ENCODE measurements around the gene DACT3.
"Not testable (repeated sequence)": the region's sequence is repeated elsewhere in the genome, so short reads cannot be mapped to it uniquely, and the experiment has no call there.

Gene DACT3

GRCh38 chr19:46634656-46635218, 26.2 kb downstream of the DACT3 start:
- DNase-seq (ENCODE audit: low read depth, low spot score), result no peak

DNA sequence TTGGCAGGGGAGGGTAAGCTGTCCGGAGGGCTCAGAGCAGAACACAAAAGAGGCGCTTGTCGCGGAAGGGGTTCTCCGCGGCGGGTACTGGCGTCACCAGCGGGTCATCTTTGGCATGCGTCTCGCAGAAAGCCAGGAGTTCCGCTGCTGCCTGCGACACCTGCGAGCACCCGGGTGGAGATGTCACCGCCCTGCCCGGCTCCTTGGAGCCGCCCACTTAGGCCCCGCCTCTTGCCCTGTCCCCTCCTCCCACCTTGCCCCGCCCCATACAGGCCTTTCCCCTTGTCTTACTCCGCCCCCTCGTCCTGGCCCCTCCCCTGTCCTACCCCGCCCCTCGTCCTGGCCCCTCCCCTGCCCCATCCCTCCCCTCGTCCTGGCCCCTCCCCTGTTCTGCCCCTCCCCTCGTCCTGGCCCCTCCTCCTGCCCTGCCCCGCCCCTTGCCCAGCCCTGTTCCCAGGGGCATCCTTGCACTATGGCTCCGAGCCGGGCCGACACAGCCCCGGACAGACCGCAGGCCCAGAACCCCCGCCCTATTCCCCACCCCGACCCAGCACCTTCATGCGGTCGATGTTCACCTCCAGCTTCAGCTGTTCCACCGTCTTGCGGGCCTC, 26.8 kb downstream of the DACT3 start:
- peak; percentile 86 for DNase-seq (ENCODE audit: low read depth, low spot score)

GRCh38 chr19:46633130-46633529, 27.9 kb downstream of the DACT3 start:
- no peak for DNase-seq (ENCODE audit: low read depth, low spot score)

- no peak for DNase-seq (ENCODE audit: low read depth, low spot score)
These were observed 29.5 kb downstream of the DACT3 start for GRCh38 chr19:46631481-46631880.

DNA sequence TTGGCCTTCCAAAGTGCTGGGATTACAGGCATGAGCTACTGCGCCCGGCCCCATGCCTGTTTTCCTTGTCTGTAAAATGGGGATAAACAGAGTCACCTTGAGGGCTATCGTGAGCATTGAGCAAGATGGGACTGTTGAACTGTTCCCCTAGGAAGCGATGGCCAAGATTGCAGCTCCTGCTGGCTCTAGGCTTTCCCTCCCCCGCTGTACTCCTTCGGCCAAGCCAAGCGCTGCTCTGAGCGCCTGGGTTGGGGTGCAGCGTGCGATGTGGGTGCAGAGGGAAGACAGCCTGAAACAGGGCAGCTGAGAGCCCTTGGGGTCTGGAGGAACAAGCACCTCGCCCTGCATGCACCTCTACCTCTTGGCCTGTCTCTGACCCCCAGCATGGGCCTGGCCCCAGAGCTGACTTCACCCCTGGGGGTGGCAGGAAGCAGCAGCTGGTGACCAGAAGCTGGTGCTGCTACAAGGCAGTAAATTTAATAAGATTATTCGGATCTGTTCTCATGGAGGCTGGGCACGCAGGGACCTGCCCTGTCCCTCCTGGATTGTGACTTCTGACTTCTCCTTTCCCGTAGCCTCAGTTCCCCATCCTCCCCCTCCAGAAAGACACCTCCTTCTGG, 30.3 kb downstream of the DACT3 start:
- DNase-seq (ENCODE audit: low read depth, low spot score), result no peak

DNA sequence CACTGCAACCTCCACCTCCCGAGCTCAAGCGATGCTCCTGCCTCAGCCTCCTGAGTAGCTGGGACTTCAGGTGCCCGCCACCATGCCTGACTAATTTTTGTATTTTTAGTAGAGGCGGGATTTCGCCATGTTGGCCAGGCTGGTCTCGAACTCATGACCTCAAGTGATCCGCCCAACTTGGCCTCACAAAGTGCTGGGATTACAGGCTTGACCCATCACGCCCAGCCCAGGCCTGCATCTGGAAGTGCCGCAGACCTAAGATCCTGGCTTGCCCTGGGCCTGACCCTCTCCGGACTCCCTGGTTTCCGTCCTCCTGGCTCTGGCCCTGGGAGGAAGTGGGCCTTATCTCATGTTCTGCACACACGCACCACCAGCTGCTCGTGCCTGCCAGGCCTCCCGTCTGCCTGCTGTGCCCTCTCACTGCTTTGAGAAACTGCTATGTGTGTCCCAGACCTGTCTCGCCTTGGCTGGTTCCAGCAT, 31.4 kb downstream of the DACT3 start:
- DNase-seq (ENCODE audit: low read depth, low spot score), result no peak

DNA sequence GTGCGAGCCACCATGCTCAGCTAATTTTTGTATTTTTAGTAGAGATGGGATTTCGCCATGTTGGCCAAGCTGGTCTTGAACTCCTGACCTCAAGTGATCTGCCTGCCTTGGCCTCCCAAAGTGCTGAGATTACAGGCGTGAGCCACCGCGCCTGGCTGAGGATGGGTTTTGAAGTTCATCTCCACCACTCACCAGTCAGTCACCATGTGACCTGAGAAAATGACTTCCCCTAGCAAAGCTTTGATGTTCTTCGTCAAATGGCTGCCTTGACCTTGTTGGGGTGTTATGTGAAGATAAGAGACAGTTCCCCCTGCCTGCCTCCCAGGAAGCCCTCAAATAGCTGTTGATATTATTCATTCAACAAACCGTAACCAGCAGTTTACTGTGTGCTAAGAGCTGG, 32.0 kb downstream of the DACT3 start:
- DNase-seq (ENCODE audit: low read depth, low spot score), result not testable (repeated sequence)

- DNase-seq (ENCODE audit: low read depth, low spot score), result no peak
These were observed 34.5 kb downstream of the DACT3 start for GRCh38 chr19:46626446-46626845.

- DNase-seq (ENCODE audit: low read depth, low spot score), result no peak
These were observed 35.3 kb downstream of the DACT3 start for GRCh38 chr19:46625731-46626130.

DNA sequence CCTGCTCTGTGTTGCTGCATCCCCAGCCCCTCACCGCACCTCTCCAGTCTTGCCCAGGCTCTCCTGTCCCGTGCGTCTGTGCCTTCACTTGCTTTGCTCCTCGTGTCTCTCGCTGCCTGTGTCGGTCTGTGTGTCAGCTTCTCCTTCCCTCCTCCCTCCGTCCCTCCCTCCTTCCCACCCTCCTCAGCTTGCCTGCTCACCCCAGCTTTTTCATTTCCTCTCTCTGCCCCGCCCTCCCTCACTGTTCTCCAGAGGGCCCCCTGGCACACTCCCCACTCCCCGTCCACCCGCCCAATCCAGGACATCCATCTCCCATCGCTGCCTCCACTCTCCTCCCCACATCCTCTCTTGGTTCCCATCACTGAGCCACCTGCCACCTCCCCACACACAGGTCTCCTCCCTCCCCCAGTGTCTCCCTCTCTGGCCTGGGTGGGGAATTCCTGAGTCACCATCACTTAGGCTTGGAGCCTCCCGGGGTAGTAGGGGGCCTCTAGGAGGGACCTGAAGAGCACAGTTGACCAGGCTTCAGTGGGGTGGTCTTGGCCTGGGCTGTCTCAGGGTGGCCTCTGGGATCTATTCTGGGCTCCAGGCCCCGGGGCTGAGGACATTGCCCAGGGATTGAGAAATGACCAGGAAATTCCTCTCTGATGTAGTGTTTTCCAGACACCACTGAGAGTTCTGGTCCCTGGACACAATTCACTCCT, 35.9 kb downstream of the DACT3 start, which contains the start of gene PTGIR:
TSS of gene PTGIR (minus strand) at position 132 of the 704 bp plus-strand sequence. CDS start 864 bp downstream, outside the sequence.
- no peak for DNase-seq (ENCODE audit: low read depth, low spot score)

- DNase-seq (ENCODE audit: low read depth, low spot score), result no peak
These were observed 37.0 kb downstream of the DACT3 start for GRCh38 chr19:46623915-46624502.

DNA sequence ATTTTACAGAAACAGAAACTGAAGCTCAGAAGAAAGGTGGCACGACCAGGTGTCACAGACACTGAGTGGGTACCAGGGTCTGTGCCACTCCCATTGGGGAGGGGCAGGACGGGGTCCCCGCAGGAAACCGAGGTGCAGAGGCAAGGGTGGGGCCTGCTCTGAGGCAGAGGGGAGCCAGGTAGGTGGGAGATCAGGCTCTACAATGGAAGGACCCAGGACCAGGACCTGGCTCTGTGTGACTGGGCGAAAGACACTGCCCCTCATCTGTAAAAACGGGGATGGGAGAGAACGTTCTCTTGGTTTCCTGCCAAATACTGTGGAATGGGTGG, 38.9 kb downstream of the DACT3 start:
- no peak for DNase-seq (ENCODE audit: low read depth, low spot score)

- DNase-seq (ENCODE audit: low read depth, low spot score), result no peak
These were observed 39.5 kb downstream of the DACT3 start for GRCh38 chr19:46621191-46622117.

DNA sequence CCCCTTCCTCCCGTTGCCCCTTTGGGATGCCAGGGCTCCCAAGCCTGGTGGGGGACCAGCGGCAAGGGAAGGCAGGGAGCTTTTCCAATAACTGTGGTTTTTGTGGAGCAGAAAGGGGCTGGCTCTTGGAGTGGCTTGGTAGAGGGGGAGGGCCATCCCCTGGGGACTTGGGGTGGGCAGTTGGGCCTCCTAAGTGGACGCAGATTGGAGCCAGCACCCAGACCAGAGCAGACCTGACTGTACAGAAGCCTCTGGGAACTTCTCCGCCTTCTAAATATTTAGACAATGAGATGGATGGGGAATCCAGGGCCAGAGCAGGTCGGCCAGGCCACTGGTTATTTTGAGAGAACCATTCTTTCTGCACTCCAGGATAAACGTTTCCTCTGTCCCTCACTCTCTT, 40.3 kb downstream of the DACT3 start:
- DNase-seq (ENCODE audit: low read depth, low spot score), result no peak

DNA sequence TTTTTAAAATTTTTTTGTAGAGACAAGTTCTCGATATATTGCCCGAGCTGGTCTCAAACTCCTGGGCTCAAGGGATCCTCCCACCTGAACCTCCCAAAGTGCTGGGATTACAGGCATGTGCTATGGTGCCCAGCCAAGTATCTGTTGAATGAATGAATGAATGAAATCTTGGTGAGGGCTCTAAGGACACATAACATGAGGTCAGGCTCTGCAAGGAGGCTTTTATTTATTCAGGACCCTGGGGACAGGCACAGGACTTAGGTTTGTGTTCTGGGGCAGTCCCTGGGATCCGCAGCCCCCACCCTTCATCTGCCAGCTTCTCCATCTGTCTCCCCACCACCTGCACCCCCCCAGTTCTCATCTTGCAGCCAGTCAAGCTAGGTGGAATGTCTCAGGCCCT, 40.7 kb downstream of the DACT3 start:
- DNase-seq (ENCODE audit: low read depth, low spot score), result no peak

- no peak for DNase-seq (ENCODE audit: low read depth, low spot score)
These were observed 42.2 kb downstream of the DACT3 start for GRCh38 chr19:46618670-46619231.

GRCh38 chr19:46617601-46618000, 43.4 kb downstream of the DACT3 start:
- no peak for DNase-seq (ENCODE audit: low read depth, low spot score)

- DNase-seq (ENCODE audit: low read depth, low spot score), result no peak
These were observed 44.2 kb downstream of the DACT3 start for GRCh38 chr19:46616631-46617322.

DNA sequence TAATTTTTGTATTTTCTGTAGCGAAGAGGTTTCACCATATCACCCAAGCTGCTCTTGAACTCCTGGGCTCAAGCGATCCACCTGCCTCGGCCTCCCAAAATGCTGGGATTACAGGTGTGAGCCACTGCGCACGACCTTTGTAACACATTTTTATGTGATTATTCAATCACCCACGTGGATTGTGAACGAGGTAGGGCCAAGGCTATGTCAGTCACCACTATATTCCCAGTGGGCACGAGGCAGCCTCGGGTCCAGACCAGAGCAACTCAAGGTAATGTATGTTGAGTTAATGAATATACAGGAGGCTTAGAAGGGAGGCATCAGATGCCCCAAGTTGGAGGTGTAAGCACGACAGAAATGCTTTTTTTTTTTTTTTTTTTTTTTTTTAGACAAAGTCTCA, 45.0 kb downstream of the DACT3 start:
- no peak for DNase-seq (ENCODE audit: low read depth, low spot score)

- peak; percentile 67 for DNase-seq (ENCODE audit: low read depth, low spot score)
These were observed 46.8 kb downstream of the DACT3 start for GRCh38 chr19:46614114-46614722.

All from activated CD4-positive, CD25-positive, alpha-beta regulatory T cell treated with anti-CD3 and anti-CD28 coated beads, Interleukin-2, amount 50 U/mL, for 16 hours (primary cell).